GOT3 (cell line): ENCODE measurements around the gene RPTOR.

Experiments
- DNase-seq: peaks from one replicate; lab custom pipeline; 2025; ENCODE audit warnings: mixed read lengths; lab: John Stamatoyannopoulos, UW

Gene RPTOR

GRCh38 chr17:80718428-80718827 lies 173.8 kb downstream of the RPTOR start:
- no peak for DNase-seq

GRCh38 chr17:80719449-80719848 lies 174.8 kb downstream of the RPTOR start:
- DNase-seq = no peak

DNA sequence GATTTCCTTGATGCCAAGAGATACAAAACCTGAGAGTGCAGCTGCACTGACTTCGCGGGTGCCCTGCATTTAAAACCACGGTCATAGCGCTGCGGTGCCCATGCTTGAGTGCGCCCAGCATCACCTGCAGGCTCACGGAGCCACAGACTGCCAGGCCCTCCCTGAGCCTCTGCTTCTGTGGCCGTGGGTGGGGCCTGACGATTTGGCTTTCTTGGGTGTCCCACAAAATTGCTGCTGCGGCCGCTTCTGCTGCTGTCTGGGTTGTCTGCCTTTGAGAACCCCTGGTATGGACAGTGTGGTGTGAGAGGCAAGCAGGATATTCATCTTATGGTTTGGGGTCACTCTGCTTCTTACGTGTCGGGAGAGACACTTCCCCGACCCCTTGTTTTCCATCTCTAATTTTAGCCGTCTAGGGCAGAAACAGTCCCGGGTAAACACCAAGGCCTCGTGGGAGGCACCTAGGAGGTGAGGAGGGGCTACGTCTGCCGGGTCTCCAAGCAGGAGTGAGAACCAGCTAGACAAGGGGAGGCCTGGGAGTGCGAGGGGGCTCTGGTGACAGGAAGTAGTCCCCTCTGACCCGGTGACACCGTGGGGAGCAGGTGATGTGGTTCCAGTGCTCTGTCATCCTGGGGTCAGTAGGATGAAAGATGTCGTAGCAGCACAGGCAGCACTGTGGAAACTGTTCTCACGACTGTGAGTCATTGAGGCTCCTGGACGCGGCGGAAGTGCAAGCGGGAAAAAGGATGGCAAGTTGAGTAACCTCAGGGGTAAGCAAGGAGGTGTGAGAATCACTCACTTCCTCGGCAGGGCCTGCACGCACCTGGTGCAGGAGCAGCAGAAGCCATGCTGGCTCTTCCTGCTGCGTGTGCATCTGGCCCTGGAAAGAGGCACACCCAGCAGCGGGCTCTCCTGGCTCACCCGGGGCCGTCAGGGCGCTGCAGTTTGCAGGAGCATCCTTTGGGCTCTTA lies 176.3 kb downstream of the RPTOR start:
- no peak for DNase-seq

DNA sequence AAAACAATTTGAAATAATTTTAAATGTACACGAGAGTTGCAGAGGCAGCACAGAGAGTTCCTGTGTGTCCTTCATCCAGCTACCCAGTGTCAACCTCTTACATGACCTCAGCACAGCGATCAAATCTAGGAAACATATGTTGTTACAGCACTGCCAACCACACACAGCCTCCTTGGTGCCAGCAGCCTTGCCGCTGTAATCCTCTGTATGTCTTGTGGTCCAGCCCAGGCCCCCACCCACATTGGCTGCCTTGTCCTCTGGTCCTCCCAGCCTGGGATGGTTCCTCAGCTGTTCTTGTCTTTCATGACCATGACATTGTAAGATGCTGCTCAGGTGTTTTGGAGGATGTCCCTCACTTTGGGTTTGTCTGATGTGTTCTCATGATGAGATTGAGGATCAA lies 178.0 kb downstream of the RPTOR start:
- DNase-seq = no peak

DNA sequence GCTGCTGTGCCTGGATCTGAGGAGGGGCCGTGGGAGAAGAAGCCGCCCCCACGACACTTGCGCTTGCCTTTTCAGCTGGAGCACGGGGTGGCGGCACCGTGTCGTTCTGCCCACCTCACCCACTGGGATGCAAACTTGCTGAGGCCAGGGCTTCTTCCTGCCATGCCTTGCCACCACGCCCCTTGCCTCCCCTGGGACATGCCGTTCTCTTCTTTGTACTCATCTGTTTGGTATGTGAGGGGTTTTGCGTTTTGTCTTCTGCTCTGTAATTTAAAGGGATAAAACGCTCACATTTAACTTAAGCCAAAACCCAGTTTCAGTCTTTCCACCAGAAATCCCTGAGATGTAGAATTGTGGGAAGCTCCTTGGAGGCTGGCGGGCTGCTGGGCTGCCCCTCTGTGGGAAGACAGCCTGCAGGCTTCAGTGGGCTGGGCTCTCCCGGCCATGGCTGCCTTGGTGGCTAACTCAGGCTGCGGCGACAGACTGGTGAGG lies 180.2 kb downstream of the RPTOR start:
- DNase-seq = no peak

DNA sequence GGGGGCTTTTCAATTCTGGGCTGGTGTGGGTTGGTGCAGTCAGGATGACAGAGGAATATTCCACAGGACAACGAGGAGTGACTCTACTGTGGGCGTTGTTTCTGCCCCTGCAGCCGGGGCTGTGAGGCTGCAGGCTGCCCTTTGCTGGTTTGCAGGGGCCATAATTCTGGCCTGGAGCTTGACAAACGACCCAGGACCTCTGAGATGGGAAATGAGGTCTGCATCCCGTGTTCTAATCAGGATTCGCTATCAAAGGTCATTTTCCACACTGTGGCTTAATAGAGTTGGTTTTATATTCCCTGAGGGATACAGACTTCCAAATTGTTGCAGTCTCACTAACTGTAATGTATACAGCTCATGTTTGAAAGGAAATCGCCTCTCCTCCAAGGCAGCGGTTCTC lies 180.9 kb downstream of the RPTOR start:
- no peak for DNase-seq

DNA sequence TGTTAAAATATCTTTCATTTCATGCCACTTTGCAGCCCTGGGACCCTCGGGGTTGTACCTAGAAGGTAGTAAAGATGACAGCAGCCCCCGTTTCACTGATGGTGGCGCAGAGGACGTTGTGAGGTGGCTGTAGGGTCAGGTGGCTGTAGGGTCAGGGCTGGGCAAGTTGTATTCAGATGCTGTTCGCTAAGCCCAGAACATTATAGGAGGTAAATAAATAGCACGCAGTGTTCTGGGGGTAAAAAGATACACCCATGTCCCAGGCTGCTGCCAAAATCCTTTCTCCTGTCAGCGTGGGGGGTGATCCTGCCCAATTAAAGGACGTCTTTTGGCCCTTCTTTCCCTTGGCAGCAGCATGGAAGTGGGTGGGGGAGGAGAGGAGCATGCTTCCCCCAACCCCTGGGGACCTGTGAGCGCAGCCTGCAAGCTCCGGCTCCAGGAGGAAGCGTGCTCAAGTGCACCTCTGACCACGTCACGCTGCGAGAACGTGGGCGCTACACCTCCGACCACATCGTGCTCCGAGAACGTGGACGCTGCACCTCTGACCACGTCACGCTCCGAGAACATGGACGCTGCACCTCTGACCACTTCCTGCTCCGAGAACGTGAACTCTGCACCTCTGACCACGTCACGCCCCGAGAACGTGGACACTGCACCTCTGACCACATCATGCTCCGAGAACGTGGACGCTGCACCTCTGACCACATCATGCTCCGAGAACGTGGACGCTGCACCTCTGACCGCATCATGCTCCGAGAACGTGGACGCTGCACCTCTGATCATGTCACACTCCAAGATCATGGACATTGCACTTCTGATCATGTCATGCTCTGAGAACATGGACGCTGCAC lies 182.1 kb downstream of the RPTOR start:
- DNase-seq = no peak

- DNase-seq = no peak
Observed at GRCh38 chr17:80727409-80727755, 182.7 kb downstream of the RPTOR start.

DNA sequence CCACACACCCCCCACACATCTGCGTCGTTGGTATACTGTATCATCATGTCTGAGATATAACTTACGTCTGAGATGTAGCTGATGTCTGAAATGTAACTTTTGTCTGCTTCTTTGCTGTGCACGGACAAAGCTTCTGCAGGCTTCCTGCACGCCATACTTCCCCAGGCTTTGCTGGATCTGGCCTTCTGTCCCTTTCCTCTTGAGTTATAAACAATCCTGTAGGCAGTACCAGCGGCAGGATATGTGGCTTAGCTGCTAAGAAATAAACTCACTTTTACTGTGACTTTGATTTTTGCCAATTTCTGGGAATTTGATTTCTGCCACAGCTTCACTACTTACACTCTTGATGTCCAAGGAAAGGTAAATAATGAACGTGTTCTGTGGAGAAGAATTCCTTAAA lies 184.4 kb downstream of the RPTOR start:
- no peak for DNase-seq

GRCh38 chr17:80729761-80730160 lies 185.1 kb downstream of the RPTOR start:
- no peak for DNase-seq

DNA sequence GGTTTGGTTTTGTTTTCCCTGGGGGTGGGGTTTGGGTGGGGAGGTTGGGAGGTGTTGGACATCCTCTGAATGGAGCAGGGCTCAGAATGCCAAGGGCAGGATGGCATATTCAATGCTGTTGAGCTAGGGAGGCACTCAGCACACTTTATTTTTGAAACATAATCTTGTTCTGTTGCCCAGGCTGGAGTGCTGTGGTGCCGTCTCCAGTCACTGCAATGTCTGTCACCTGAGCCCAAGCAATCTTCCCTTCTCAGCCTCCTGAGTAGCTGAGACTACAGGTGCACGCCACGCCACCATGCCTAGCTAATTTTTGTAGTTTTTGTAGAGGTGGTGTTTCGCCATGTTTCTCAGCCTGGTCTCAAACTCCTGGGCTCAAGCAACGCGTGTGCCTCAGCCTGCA lies 186.1 kb downstream of the RPTOR start:
- no peak for DNase-seq

DNA sequence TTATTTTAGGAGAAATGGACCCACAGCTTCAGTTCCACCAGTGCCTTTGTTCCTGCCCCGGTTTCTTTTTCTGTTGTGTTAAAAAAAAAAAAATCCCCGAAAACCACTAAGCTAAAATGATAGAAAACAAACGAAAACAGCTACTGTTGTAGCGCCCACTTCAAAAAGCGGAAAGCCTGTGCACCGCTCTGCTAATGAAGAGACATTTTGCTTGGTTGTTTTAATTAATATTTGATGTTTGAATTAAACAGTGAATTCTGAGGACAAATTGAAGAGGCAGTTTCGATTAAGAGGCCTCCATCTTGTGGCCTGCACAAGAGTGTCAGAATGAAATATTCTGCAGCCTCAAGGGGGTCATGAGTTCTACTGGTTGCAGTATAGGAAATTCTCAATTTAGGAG lies 186.7 kb downstream of the RPTOR start:
- DNase-seq = no peak

DNA sequence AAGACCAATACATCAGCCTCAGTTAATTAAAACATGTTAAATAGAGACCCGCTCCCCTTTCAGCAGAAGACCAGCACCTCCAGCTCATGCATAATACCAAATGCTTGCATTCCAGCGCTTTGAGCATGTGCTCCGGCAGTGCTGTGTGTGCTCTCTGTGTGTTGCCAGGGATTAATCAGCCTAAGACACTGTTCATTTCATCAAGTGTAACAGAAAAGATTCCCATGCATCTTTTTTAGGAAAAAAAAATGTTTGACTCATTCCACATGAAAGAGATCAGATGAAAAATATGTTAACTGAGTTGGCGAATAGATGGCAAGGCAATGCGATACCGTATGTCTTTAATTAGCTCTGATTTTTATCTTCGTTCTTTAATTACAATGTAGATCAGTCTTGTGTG lies 187.6 kb downstream of the RPTOR start:
- no peak for DNase-seq

DNA sequence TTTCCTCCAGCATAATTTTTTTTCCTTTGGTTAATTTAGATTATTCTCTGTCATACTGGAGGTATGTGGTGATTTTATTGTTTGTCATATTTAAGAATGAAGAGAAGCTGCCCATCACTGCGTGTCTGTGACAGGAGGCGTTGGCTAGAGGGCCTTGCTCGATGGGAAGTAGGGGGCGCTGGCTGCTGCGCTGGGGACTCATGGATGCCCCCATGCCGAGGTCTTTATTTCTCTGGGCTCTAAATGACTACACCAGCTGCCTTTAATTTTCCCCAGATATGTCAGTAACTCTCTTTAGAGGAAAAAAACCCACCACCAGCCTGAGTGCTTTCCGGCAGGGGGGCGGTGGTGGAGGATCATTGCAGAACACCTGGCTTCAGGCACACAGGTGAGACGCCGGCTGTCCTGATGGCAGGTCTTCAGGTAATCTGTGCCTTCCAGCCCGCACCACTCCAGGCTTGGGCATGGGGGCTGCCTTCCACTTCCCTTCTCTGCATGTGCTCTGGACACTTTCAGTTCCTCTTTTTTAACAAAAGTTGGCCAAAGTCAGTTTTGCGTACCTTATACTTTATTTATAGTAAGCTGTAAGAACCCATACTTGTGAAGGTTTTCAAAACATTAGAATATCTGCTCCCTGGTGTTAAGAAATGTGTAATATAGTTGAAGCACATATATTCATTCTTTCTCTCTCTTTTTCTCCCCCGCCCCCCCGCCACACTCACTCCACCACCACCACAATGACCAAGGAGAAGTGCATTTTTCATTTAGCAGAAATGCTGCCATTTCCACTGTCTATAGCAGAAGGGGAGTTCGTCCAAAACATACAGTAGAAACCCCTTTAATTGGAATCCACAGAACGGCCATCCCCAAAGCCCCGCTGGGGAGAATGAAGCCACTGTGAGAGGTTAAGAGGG lies 192.7 kb downstream of the RPTOR start:
- DNase-seq = no peak

DNA sequence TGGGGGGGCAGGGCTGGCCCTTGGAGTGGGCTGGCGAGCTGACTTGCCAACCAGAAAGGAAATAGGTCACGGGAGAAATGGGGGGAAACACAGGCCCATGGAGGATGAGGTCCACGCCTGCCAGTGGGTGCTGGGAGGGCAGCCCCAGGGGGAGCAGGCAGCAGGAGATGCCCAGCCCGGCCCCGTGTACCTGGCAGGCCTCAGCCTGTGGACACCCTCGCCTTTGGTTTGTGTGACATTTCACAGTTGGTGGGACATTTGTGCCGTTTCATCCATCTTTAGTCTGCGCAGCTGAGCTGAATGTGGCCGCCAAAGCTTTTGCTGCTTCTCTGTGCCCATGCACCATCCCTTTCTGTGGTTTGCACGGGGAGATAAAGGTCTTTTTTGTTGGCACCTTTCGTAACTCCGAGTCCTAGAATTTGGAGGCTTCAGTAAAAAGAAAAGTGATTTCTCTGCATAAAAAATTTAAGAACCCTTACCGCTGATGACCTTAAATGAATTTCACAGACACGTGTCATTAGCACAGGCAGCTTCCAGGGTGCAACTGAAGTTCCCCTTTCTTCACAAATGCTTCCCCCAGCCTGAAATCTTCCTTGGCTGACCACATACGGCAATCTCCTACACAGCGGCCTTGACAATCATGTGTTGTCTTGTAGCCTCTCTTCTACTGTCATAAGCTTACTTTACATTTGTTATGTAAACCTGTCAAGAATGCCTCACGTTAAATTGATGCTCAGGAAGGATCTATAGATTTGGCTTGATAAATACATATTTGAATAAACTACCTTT lies 193.6 kb downstream of the RPTOR start:
- no peak for DNase-seq

DNA sequence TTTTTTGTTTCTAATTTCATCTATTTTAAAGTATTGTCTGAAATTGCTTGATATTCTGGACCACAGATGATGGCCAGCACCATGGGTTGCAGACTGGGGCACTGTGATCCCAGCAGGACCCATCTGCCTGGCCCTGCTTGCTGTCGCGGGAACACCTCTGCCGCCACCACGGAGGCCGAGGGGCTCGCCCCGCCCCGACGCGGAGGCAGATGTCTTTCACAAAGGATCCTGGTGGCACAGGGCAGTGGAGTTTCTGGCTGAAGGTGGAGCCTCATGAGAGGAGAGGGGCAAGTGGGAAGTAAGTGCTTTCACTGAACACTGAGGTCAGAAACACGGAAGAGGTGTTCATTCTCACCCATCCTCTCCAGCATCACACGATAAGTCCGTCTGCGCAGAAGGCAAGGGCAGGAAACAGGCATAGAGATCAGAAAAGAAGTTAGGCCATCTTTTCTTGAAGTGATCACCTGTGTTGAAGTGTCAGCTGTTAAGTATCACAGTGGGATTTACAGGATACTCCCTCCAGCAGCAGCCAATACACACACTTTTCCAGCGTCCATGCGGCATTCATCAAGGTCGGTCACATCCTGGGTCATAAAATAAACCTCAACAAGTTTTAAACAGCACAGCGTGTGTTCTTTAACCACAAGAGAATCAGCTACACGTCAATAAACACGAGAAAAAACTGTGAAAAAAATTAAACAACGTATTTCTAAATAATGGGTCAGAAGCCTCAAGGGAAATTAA lies 194.5 kb downstream of the RPTOR start:
- no peak for DNase-seq

DNA sequence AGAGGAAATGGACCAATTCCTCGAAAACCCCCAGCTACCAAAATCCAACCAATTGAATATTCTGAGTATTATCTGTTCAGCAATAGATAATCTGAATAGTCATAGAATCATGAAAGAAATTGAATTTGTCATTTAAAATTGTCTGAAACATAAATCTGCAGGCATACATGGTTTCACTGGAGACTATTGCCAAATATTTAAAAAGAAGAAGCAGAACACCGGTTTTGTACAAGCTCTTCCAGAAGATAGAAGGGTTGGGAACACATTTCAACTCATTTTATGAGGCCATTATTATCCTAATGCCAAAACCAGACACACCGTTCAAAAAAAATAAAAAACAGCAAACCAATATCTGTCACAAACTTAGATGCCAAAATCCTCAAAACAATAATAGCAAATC lies 195.5 kb downstream of the RPTOR start:
- no peak for DNase-seq

- no peak for DNase-seq
Observed at GRCh38 chr17:80742091-80742490, 197.5 kb downstream of the RPTOR start.

- no peak for DNase-seq
Observed at GRCh38 chr17:80742581-80743180, 198.0 kb downstream of the RPTOR start.
